Endothelial cell (in vitro differentiated cells): Measurements from ENCODE around the gene FBXW12. TPM values are rescaled to one million over a fixed set of nuclear protein-coding genes. Genes with fewer than 3 reads are reported as not detected.

Experiments used
- DNase-seq: peaks from one replicate; pipeline ENCODE4 v3.0.0; 2021; ENCODE audit warnings: low spot score
- H3K27ac Mint-ChIP-seq: one replicate; pipeline ENCODE4 v1.8.0; 2021; ENCODE audit warnings: mixed read lengths, inconsistent platforms; ENCODE audit not compliant: unreplicated experiment
- H3K27me3 Mint-ChIP-seq: one replicate; pipeline ENCODE4 v1.8.0; 2021; ENCODE audit warnings: mild to moderate bottlenecking, moderate library complexity, mixed read lengths, inconsistent platforms; ENCODE audit not compliant: unreplicated experiment
- H3K36me3 Mint-ChIP-seq: one replicate; pipeline ENCODE4 v1.8.0; 2021; ENCODE audit warnings: mild to moderate bottlenecking, low read depth, mixed read lengths, inconsistent platforms; ENCODE audit not compliant: unreplicated experiment
- H3K4me1 Mint-ChIP-seq: one replicate; pipeline ENCODE4 v1.8.0; 2021; ENCODE audit warnings: mild to moderate bottlenecking, mixed read lengths, inconsistent platforms; ENCODE audit not compliant: unreplicated experiment
- H3K4me3 Mint-ChIP-seq: one replicate; pipeline ENCODE4 v1.8.0; 2021; ENCODE audit warnings: mild to moderate bottlenecking, mixed read lengths, inconsistent platforms; ENCODE audit not compliant: unreplicated experiment
- H3K9me3 Mint-ChIP-seq: one replicate; pipeline ENCODE4 v1.8.0; 2021; ENCODE audit warnings: mixed read lengths, inconsistent platforms; ENCODE audit not compliant: unreplicated experiment
- total RNA-seq: library from RNA; stranded (reverse); fragmentation: NEBNext Ultra II Directional; extraction: Animal tissue kit (Norgen Biotek cat#: 25700); gene quantifications from one replicate; pipeline ENCODE4 v1.2.1, GENCODE V29; 2021; ENCODE audit not compliant: unreplicated experiment
- TF ChIP-seq, protein P1 (sequence below): fragments of 200-600 bp; sonication (generic); IDR thresholded peaks from one replicate; pipeline ENCODE4 v1.5.0; 2021; ENCODE audit warnings: antibody characterized with exemption; ENCODE audit not compliant: unreplicated experiment

Gene FBXW12
- total RNA-seq, 1 donor from 2014 or later = not detected

DNA sequence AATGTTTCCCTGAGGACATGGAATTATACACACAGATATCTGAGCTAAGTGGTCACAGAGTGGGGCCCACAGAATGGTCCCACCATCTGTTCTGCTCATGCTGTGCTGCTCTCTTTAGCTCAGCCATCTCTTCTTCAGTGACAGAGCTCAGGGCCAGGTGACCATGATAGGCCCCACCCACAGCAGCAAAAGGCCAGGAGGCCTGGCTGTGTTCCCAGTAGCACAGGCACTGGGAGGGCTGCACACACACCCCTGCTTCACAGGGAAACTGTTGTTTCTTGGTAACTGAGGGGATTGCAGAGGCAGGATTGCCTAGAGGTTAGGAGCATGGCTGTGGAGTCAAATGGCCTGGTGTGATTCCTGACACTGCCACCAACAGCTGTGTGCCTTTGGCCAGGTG lies 4.8 kb upstream of the FBXW12 start:
- Mint-ChIP-seq H3K4me1 (peaks cover 9% of the 10 kb centered on the region), H3K27ac (no peak overlapping the region), H3K9me3 (no peaks in the 10 kb centered on the region), H3K4me3 (no peak overlapping the region), H3K36me3 (no peaks in the 10 kb centered on the region), H3K27me3 (no peaks in the 10 kb centered on the region)
- no peak for DNase-seq
- TF ChIP-seq, protein P1, sequence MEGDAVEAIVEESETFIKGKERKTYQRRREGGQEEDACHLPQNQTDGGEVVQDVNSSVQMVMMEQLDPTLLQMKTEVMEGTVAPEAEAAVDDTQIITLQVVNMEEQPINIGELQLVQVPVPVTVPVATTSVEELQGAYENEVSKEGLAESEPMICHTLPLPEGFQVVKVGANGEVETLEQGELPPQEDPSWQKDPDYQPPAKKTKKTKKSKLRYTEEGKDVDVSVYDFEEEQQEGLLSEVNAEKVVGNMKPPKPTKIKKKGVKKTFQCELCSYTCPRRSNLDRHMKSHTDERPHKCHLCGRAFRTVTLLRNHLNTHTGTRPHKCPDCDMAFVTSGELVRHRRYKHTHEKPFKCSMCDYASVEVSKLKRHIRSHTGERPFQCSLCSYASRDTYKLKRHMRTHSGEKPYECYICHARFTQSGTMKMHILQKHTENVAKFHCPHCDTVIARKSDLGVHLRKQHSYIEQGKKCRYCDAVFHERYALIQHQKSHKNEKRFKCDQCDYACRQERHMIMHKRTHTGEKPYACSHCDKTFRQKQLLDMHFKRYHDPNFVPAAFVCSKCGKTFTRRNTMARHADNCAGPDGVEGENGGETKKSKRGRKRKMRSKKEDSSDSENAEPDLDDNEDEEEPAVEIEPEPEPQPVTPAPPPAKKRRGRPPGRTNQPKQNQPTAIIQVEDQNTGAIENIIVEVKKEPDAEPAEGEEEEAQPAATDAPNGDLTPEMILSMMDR = no peak

DNA sequence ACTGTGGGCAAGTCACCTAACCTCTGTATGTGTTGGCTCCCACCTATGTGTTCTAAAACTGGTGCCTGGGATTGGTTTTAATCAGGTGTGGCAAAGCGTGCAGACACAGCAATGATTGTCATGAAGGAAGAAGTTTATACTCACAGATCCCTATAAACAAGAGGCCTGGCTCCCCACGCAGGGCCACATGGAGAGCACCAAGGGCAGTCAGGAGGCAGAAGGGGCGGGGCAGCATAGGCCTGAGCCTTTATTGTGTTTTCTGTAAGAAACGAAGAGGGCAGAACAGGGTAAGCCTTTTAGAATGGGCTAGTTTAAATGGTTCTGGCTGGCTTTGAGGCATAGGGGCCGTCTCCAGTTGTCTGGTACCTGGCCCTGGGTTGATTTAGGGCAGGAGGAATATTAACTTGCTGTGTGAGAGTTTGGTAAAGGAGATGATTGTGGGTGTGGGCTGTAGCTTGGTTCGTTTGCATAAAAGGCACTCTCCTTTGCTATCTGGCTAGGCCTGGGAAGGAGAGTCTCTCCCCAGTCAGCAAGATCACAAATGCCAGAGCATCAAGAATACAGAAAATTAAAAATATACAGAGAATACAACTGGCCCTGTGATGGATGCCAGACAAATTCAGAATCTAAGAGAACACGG lies 2.2 kb upstream of the FBXW12 start:
- Mint-ChIP-seq H3K27ac (no peak overlapping the region), H3K9me3 (no peaks in the 10 kb centered on the region), H3K36me3 (no peaks in the 10 kb centered on the region), H3K4me3 (no peak overlapping the region), H3K27me3 (no peaks in the 10 kb centered on the region), H3K4me1 (peaks cover 25% of the 10 kb centered on the region)
- no peak for DNase-seq
- TF ChIP-seq, protein P1 = no peak

DNA sequence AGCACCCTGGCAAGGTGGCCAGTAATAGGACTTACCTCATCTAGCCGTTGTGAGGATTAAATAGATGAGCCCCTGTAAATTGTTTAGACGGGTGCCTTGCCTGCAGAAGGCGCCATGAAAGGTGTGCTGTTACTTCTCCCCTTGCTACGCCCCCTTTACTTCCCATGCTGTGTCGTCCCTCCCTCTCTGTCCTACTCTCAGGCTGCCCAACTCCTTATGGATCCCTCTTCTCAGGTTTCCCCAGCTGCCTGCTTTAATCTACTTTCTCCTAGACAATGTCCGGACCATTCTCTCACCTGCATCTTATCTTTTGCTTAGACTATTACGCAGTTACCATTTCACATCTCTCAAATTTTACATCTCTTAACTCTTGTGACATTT lies 1.7 kb upstream of the FBXW12 start:
- no peak for DNase-seq
- Mint-ChIP-seq H3K27me3 (no peaks in the 10 kb centered on the region), H3K36me3 (no peaks in the 10 kb centered on the region), H3K27ac (no peak overlapping the region), H3K4me1 (peaks cover 25% of the 10 kb centered on the region), H3K9me3 (no peaks in the 10 kb centered on the region), H3K4me3 (no peak overlapping the region)
- TF ChIP-seq, protein P1 = no peak

DNA sequence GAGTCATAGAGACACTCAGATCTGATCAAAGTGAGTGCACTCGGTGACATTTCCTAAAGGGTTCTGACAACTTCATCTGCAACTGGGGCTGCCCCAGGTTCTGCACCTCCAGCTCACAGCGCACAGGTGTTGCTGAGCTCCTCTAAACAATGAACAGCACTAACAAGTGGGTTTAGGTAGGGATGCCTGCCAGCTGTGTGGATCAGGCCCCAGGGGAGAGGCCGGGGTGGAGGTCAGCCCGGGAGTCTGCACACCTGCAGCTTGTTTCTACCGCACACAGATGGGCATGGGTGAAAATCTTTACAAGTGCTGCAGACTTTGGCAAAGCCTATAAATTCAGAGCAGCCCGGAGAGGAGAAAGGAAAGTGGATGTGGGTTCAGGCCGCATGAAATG lies 355 bp downstream of the FBXW12 start:
- Mint-ChIP-seq H3K36me3 (no peaks in the 10 kb centered on the region), H3K27ac (no peak overlapping the region), H3K4me3 (no peak overlapping the region), H3K4me1 (peaks cover 25% of the 10 kb centered on the region), H3K27me3 (no peaks in the 10 kb centered on the region), H3K9me3 (no peaks in the 10 kb centered on the region)
- TF ChIP-seq, protein P1 = no peak
- DNase-seq = no peak

DNA sequence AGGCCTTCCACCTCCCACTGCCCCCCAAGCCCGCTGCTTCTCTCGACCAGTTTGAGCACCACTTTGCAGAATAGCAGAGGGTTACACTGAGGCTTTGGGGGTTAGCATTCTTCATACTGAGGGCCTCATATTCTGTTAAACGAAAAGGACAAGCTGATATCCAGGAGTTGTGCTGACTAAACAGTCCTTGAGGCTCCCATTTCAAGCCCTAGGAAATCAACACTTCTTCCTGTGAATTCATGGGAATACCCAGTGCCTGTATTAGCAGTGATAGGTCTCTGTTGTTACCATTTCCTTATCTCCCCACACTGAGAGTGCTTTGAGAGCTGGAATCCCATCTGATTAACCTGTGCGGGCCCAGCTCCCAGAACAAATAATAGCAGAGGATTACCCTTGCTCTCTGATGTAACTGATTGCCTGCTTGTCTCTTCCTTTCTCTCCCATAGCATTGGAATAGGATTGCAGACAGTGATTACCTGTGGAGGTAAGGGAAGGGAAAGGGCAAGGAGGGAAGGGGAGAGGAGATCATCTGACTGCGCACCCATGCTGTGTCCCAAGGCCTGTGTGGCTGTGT lies 930 bp downstream of the FBXW12 start:
- DNase-seq = no peak
- Mint-ChIP-seq H3K4me3 (no peak overlapping the region), H3K36me3 (no peaks in the 10 kb centered on the region), H3K4me1 (peaks cover 25% of the 10 kb centered on the region), H3K9me3 (no peaks in the 10 kb centered on the region), H3K27me3 (no peaks in the 10 kb centered on the region), H3K27ac (no peak overlapping the region)
- TF ChIP-seq, protein P1 = no peak
